Erythroblast (primary cell): ENCODE measurements around the gene SQSTM1.

Source experiments
- GATA1 ChIP-seq: IDR thresholded peaks from 2 replicates; pipeline ENCODE4 v1.6.1; 2011; ENCODE audit warnings: low read depth, mild to moderate bottlenecking, control low read depth, low read length, moderate library complexity
- POLR2A ChIP-seq: IDR thresholded peaks from 2 replicates; pipeline ENCODE4 v1.6.1; 2011; ENCODE audit warnings: mild to moderate bottlenecking, low read length

DNA sequence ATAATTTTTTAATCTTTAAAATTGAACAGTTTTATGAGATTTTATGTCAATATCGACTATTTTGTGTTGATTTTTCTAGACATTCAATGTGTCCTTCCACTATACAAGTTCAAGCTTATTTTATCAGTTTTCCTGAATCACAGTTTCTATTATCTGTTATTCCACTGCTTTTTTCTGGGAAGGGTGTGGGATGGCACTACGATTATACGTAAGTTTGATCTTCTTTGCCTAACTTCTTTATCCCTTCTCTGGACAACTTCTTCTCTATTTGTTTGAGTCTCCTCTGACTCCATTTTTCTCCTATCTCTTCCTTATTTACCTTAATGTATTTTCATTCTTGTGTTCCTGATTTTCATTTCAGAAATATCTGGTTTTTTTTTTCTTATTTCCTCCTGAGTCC is 62.5 kb downstream of the SQSTM1 start:
- TF ChIP-seq POLR2A, result no peak
- no peak for TF ChIP-seq GATA1
